Urothelium cell line (cell line): Measurements from ENCODE around the gene CCDC102A.

ENCODE experiments used
- DNase-seq: peaks from one replicate; pipeline ENCODE4 v3.0.0; 2011; ENCODE audit warnings: low spot score, mixed read lengths
- FAIRE-seq: peaks from 2 replicates; lab custom pipeline; 2011; peaks lifted over from hg19 to GRCh38; lab: Jason Lieb, UNC

Gene CCDC102A

DNA sequence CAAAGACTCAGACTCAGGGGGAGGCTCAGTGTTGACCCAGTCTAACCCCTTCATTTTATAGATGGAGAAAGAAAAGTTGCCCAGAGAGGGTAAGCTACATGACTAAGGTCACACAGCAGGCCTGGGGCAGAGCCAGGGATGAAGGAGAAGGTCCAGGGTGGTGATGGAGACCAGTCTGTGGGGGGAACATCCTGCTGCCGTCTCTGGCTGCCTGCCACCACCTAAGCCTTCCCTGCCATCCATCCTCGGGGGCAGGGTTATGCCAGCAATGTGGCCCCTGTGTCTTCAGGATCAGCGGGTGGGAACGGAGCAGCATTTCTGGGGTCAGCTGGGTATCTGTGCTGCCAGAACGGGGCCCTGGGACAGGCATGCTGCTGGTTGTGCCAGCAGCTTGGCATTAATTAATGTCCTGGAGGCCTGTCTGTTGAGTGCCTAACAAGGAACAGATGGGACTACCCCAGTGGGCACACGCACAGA is 55.6 kb downstream of the CCDC102A start:
- FAIRE-seq, result no peak
- DNase-seq, result no peak

DNA sequence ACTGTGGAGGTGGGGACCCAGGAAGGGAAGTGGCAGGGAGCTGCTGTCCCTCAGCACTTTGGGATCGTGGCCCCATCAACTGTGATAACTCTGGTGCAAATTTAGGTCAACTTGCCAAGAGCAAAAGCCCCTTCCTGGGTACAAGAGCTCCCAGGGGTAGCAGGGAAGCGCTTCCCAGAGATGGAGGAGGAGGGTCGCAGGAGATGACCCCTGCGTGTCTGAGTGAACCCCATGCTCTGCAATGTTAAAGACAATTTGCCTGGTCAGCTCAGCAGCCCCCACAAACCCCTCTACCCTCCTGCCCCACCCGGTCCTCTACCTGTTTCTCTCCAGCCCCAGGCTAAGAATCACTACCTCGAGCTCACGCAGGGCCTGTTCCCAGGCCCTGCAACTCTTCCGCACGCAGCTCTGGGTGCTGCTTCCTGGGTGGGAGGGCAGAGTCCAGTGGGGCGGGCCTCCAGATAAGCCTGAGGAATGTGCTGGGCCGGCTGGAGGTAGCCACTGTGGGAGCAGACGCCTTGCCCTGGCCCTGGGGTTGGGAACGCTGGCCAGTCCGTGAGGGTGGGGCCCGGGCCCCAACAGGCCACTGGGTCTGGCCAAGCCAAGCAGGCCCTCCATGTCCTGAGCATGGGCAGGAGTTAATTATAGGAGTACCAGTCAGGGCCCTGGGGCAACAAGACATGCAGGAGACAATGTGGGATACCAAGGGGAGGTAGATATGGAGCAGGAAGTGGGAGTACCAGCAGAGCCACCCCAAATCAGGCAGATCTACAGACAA is 56.2 kb downstream of the CCDC102A start:
- DNase-seq (no peak), FAIRE-seq (no peak)

DNA sequence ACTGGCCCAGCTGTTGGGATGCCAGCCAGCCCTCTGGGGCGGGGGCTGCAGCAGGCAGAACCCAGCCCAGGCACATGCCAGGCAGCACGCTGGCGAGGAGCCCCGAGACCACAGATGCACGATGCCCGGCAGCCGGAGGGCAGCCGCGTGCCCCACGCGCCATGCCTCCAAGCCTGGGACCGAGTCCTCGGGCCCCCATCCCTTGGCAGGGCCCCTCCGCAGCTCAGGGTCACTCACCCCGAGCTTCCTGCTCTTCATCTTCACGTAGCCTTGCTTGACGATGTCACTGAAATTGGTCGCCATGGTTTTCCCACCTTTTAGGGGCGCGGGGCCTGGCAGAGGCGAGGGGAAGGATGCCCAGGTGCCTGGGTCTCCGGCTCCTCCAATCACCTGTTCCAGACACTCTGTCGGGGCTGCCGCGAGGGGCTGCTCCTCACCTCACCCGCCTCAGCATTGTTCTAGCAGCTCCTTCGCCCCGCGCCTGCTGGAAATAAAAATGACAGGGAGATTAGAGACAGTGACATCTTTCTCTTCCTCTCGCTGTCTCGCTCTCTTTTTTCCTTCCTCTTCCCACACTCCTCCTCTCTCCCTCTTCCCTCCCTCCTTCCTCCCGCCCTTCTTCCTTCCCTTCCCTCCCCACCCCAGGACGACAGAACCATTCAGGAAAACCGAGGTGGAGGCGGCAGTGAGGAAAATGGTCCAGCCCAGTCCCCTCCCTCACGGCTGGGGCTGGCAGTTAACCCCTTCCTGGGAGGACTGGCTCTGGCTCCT is 57.0 kb downstream of the CCDC102A start:
- FAIRE-seq, result peak; percentile 50
- peak; percentile 81 for DNase-seq

DNA sequence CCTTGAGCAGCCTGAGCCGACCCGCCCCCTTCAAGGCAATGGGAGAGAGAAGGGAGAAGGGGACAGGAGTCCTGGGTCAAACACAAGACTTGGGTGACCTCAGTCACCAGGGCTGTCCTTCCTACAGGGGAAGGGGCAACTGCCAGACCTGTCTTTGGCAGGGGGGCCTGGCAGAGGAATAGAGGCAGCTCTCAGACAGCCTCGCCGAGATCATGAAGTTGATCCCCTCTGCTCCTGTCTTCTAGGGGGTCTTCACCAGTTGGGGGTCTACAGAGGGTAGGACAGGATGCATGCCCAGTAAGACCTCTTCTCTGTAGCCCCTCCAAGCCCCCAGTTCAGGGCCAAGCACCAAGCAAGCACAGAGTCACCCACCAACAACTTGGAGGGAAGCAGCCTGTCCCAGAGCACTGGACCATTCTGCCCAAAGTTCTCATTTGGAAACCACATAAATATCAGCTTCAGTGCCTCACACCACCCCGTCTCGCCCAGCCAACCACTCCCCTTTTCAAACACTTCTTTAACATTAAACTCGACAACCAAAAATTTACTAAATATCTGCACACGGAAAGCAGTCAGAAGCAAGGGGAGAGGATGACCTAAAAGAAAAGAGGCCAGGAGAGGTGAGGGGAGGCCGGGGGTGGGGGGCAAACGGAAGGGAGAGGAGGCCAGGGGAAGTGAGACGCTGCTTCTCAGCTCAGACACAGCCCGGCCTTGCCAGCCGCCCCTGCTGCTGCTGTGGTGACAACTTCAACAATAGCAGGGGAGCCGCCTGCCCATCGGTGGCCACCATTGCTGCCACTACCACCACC is 57.8 kb downstream of the CCDC102A start:
- FAIRE-seq (no peak), DNase-seq (no peak)

DNA sequence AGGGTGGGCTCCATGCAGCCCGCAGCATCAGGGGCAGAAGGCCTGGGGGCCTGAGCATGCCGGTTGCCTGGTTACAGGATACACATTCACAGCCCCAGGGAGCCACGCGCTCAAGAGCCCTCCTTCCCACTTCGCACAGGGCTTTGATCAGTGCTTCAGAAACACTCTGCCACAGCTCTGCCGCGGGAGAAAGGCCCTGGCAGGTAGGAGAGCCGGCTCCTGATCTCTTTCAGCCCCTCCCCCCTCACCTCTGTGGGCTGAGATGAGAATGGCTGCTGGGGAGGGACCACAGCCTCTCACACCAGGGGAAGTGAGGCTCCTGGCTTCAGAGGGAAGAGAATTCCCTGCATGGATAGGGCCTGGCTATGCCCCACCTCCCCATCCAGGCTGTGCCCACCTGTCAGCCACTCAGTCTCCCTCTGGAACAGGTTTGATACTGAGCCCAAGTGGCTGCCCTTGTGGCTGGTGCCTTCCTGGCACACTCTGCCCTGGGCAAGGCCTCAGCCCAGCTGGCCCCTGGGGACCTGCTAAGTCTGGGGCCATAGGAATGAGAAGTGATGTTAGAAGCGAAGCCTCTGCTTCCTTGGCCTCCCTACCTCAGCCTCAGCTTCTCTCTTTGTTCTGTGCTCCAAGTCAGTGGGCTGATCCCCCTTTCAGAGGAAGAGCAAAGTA is 58.7 kb downstream of the CCDC102A start:
- no peak for DNase-seq
- no peak for FAIRE-seq

DNA sequence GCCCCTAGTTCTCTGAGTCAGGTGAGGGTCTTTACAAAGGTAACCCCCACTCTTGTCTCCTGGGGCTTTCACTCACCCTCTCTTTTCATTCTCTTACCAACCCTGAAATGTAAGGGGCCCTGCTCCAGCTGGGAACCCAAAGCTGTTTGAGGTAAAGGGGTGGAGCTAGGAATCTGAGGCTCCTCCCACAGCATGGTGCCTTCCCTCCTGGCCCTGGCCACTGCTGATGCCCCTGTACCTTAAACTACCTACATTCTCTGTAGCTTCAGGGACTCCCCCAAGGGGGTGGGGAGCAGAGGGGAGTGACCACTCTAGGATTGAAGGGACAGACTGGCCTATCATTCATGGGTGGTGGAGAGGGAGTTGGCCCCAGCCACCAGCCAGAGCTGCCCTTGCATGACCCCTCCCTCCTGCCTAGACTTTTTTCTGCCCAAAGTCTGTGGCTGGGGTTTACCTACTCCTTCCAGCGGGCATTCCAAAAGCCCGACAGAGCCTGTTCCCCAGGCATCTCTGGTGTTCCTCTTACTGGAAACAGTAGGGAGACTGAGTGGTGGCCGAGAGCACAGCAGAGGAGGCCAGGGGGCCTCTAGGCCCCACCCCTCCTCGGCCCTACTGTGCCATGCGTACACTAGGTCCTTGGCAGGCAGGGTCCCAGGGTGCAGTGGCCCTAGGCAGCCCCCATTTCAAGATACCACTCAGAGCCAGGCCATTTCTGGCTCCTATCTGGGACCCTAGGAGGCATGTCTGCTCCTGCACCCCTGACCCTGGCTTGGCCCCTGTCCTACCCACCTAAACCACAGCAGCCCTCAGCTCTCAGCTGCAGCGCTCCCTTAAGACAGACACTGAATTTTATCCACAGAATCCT is 59.6 kb downstream of the CCDC102A start:
- no peak for DNase-seq
- no peak for FAIRE-seq

DNA sequence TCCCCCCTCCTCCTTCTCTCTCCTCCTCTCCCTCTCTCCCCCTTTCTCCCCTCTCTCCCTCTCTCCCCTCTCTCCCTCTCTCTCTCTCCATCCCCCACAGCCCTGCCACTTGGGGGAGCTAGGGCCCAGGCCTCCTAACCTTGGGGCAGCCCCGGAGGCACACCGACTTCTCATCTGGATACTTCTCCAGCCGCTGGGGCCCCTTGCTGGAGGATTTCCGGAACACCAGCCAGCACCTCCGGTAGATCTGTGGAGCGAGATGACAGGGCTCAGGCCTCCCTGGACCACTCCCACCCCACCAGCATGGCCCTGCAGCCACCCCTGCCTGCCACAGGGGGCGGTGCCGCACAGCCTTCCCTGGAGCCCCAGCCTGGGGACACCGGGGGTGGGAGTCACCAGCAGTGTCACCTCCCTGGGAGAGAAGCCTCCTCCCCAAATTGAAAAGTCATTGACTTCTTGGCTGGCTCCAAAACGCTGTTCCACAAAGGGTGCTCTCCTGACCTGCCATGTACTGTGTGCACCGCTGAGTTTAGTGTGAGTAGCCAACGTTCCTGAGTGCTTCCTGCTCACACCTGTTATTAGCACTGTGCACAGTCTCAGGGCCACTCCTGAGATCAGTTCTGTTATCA is 60.5 kb downstream of the CCDC102A start:
- DNase-seq (peak; percentile 64), FAIRE-seq (no peak)

DNA sequence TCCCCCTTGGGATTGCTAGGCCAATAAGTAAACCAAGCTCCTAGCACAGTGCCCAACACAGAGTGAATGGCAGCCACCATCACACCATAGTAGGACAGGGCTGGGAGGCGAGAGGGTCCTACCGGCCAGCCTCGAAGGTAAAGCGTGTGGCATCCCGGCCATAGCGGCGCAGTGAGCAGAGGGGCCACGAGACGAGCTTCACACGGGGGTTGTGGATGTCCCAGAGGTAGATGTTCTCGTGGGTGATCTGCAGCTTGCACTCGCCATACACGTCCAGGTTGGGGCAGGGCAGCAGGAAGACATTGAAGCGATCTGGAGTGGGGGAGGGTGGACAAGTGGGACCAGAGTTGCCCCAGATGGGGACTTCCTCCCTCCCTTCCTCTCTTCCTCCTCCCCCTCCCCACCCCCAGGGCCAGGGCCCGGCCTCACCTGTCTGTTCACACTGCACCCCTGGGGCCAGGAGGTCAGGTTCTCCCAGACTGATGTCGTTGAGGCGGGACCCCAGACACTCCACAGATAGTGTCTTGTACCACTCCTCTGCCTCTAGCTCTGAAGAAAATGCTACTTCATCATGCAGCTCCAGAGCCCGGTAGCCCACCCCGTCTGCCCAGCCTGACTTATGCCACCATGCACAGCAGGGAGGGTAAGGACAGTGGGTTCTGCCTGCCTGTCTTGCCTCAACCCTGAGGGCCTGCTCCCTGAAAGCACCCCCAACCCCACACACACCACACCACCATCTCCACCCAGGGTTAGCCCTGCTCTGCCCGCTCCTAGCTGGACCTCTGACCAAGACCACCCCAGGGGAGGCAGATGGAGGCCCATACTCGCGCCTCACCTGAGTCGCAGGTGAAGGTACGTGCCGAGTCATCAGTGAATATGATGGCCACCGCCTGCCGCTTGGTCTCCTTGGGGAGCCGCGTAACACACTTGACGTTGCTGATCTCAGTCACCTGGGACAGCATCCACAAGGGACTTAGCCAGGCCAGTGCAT is 61.4 kb downstream of the CCDC102A start:
- no peak for FAIRE-seq
- no peak for DNase-seq

DNA sequence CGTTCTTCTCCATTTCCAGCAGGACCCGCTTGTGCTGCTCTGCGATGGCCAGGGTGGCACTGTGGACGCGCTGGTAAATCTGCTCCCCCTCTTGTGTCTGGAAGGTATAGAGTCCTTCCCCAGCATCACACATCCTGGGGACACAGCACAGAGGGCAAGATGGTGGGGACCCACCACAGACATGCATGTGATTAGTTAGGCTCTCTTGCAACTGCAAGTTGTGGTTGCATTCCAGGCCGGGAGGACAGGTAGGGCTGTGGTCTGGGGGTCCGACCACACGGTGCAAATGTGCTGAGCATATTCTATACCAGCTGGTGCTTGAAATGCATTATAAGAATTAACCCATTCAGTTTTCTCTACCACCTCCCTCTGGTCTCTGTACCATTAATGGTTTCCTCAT is 62.5 kb downstream of the CCDC102A start:
- DNase-seq (no peak), FAIRE-seq (peak; percentile 46)

DNA sequence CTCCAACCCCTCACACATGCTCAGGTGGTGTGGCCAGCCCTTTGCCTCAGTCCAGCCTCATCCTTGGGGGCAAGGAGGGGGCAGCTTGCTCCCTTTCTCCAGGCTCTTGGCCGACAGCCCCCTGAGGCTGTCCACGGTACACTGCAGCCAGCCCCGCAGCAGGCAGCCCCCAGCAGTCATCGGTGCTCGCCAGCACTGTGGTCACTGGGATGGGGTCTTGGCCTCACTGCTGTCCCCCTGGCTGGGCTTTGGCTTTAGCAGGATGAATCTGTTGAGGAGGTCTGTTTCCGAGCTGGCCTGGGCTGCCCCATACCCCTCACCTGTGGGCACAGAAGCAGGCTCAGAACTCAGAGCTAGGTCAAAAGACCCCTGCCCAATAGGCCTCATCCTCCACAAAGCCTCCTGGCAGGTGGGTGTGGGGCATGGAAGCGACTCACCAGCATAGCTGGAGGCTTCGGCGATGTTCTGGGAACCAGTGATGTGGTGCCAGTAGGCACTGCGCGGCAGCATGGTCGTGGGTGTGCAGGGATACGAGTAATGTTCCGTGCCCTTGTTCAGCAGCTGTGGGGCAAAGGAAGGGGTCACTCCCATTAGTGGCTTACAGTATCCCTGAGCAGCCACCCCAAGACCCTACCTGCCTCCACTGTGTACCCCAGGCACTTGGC is 63.1 kb downstream of the CCDC102A start:
- FAIRE-seq (no peak), DNase-seq (no peak)

DNA sequence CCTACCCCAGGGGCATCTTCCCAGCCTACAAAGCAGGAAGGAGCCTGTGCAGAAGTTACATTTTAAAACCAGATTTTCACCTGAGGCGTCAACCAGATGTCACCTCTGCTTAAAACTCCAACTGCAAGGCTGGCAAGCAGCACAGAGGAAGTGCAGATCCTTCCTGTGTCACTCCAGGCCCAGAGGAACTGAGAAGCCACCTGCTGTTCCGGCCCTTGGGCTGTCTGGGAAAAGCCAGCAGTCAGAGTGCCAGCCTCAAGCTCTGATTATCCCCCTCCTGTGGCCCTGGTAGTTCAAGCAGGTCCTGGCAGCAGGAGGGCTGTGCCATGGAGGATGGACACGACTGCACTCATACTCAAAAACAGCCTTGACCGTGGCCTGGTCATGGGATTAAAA is 63.7 kb downstream of the CCDC102A start:
- no peak for DNase-seq
- no peak for FAIRE-seq

DNA sequence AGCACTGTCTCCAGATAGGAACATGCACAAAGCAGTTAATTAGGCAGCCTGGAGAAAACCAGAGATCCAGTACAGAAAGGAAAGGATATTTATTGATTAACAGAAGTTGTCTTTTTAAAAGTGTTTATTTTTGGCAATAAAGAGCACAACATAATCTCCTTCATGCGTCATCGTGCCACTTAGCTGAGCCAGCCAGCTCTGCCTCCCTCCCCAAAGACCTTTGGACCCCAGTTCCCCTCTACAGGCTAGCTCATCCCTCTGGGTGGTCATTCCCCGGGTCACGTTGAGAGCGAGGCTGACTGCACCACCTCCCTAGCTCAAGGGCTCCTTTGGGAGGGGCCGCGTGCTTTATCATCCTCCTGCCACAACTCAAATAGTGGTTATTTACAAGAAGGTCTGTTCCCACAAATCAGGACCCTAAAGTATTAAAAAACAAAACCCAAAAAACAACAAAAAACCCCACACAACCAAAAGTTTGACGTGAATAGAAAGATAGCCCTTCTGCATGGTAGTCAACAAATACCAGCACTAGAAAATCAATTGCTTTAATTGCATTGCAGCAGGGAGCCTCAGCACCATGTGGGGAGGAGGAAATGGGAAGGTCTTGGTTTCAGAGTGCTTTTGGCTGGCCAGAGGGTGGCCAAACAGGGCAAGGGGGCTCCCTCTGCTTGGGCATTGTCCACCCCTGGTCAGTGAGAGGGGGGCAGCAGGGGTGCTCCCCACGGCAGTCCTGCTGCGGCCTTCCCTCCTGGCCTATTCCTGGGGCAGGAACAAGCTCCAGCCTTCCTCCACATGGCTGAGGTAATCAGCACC is 64.3 kb downstream of the CCDC102A start:
- DNase-seq (no peak), FAIRE-seq (no peak)

DNA sequence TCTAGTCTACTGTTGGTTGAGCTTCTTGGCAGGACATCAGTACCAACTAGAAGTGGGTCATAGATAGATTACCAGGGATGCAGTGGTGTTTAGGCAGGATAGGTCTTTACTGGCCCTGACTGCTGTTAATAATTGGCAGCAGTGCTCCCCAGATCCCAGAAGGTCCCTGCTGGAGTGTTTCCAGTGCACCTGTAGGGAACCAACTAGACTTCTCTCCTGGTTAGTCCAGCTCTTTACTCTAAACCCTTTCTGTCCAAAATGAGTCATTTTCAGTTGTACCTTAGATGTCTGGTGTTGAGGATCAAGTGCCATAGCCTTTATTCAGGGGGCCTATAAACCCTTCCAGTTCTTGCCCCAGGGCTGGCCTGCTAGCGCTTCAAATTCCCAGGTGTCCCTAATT is 65.2 kb downstream of the CCDC102A start:
- DNase-seq (no peak), FAIRE-seq (no peak)

DNA sequence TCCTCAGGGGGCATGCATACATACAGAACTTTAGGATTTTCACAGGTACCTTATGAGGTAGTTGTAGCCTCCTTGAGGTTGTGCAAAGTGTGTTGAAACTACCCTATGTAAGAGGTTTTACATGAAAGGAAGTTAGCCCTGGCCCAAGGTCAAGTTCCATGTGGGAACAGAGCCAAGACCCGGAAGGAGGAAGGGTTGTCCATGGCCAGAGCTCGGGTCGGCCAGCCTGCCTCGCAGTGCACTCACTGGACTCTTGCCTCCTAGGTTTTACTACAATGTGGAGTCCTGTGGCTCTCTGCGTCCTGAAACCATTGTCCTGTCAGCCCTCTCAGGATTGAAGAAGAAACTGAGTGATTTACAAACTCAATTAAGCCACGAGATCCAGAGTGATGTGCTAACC is 65.7 kb downstream of the CCDC102A start:
- FAIRE-seq (no peak), DNase-seq (no peak)

DNA sequence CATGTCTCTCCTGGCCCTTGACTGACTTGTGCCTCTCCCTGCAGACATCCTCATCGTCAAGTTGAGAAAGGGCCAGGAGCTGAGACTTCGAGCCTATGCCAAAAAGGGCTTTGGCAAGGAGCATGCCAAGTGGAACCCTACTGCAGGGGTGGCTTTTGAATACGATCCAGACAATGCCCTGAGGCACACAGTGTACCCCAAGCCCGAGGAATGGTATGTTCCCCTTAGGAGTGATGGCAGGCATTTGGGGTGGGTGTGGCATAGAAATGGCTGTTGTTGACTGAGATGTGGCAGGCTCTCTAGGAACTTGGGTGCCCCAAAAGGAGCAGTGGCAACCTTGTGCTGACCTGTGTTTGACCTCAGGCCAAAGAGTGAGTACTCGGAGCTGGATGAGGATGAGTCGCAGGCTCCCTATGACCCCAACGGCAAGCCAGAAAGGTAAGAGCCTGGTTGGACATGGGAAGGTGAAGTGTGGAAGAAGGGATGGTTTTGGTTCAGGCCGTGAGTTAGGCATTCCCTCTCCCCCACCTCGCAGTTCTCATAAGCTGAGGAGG is 66.4 kb downstream of the CCDC102A start:
- FAIRE-seq, result no peak
- DNase-seq, result no peak

DNA sequence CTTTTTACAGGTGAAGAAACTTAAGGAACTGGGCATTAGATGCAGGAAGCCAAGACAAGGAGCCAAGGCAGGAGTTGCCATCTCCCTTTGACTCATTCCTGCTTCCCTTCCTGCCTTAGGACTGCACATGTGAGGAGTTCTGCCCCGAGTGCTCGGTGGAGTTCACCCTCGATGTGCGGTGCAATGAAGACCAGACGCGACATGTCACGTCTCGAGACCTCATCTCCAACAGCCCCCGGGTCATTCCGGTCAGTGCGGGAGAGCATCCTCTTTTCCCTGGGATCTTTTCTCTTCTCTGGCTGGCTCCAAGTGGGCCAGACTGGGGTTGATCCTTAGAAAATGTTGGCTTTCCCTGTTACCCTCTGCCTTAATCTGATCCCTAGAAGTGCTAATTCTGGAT is 67.3 kb downstream of the CCDC102A start:
- FAIRE-seq, result no peak
- no peak for DNase-seq

DNA sequence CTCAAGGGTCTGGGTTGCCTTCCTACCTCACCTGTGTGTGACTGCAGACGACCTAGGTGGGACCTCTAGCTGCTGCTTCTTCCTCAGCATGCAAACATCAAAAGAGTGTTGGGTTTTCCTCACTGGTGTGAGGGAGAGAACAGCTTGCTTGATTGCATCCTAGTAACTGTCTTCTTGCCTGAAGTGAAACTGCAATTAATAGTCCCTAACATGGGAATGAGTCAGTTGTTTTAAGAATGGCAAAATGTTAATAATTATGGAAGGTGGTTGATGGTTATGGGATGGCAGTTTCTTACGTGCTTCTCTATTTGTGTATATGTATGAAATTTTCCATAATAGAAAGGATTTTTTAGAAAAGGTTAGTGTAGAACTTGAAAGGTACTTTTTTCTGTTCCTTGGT is 68.0 kb downstream of the CCDC102A start:
- DNase-seq (no peak), FAIRE-seq (no peak)
